GM08714 (cell line): ENCODE results near the gene NACAD.

Source experiments
- H3K4me3 ChIP-seq: fragments of 200-500 bp; sonication (Bioruptor generic); 2 replicates; pipeline ENCODE4 v1.5.1; 2014; ENCODE audit warnings: mild to moderate bottlenecking, low read length, inconsistent platforms
- ZNF274 ChIP-seq: IDR thresholded peaks from 2 replicates; pipeline ENCODE4 v1.6.1; 2012; ENCODE audit warnings: mild to moderate bottlenecking, low read depth, low read length

Gene NACAD

GRCh38 chr7:45089341-45089891 lies 647 bp upstream of the NACAD start:
- no peak overlapping the region; the same call in 1 of the 2 replicates for H3K4me3 ChIP-seq
- no peak for TF ChIP-seq ZNF274

GRCh38 chr7:45088146-45088701 lies 545 bp downstream of the NACAD start:
- TF ChIP-seq ZNF274 = no peak
- no peak overlapping the region for H3K4me3 ChIP-seq

GRCh38 chr7:45087301-45088145 lies 1.2 kb downstream of the NACAD start:
- H3K4me3 ChIP-seq = no peak overlapping the region
- no peak for TF ChIP-seq ZNF274

GRCh38 chr7:45086331-45087065 lies 2.3 kb downstream of the NACAD start:
- no peak overlapping the region for H3K4me3 ChIP-seq
- TF ChIP-seq ZNF274 = no peak

GRCh38 chr7:45085619-45086200 lies 3.1 kb downstream of the NACAD start:
- no peak for TF ChIP-seq ZNF274
- no peak overlapping the region for H3K4me3 ChIP-seq

- TF ChIP-seq ZNF274 = no peak
- no peak overlapping the region for H3K4me3 ChIP-seq
These were observed 3.7 kb downstream of the NACAD start for GRCh38 chr7:45084901-45085618.

GRCh38 chr7:45084336-45084735 lies 4.4 kb downstream of the NACAD start:
- H3K4me3 ChIP-seq = no peak overlapping the region
- no peak for TF ChIP-seq ZNF274

GRCh38 chr7:45082831-45083331 lies 5.9 kb downstream of the NACAD start:
- H3K4me3 ChIP-seq = no peak overlapping the region
- no peak for TF ChIP-seq ZNF274

GRCh38 chr7:45082031-45082830 lies 6.5 kb downstream of the NACAD start:
- H3K4me3 ChIP-seq = no peak overlapping the region
- TF ChIP-seq ZNF274 = no peak

GRCh38 chr7:45081670-45081974 lies 7.1 kb downstream of the NACAD start:
- no peak for TF ChIP-seq ZNF274
- no peak overlapping the region for H3K4me3 ChIP-seq

- TF ChIP-seq ZNF274 = no peak
- H3K4me3 ChIP-seq = no peak overlapping the region
These were observed 7.7 kb downstream of the NACAD start for GRCh38 chr7:45080958-45081669.

GRCh38 chr7:45080265-45080957 lies 8.4 kb downstream of the NACAD start:
- no peak overlapping the region for H3K4me3 ChIP-seq
- TF ChIP-seq ZNF274 = no peak
